Immature natural killer cell (primary cell): ENCODE measurements around the gene SLC26A3. TPM values are rescaled to one million over a fixed set of nuclear protein-coding genes. Genes with fewer than 3 reads are reported as not detected.

ENCODE experiments used
- DNase-seq, 3 donors: peaks; one replicate each; pipeline ENCODE4 v3.0.0; 2022; ENCODE audit warnings: mixed read lengths in 1 of 3
- H3K27ac Mint-ChIP-seq, 6 donors: one replicate each; pipeline ENCODE4 v1.8.0; 2020; ENCODE audit warnings: mixed read lengths in 6 of 6, mild to moderate bottlenecking in 5 of 6, inconsistent platforms in 4 of 6, moderate library complexity in 3 of 6
- H3K27me3 Mint-ChIP-seq, 3 donors: one replicate each; pipeline ENCODE4 v1.8.0; 2020 to 2021; ENCODE audit warnings: low read depth in 3 of 3, mild to moderate bottlenecking in 3 of 3, mixed read lengths in 3 of 3, moderate library complexity in 3 of 3, inconsistent platforms in 1 of 3
- H3K36me3 Mint-ChIP-seq, 3 donors: one replicate each; pipeline ENCODE4 v1.8.0; 2020; ENCODE audit warnings: mixed read lengths in 3 of 3, inconsistent platforms in 2 of 3, mild to moderate bottlenecking in 2 of 3
- H3K4me1 Mint-ChIP-seq, 2 donors: one replicate each; pipeline ENCODE4 v1.8.0; 2020; ENCODE audit warnings: inconsistent platforms in 2 of 2, mild to moderate bottlenecking in 2 of 2, mixed read lengths in 2 of 2, moderate library complexity in 1 of 2
- H3K4me3 Mint-ChIP-seq, 5 donors: one replicate each; pipeline ENCODE4 v1.8.0; 2020; ENCODE audit warnings: mild to moderate bottlenecking in 5 of 5, mixed read lengths in 5 of 5, inconsistent platforms in 3 of 5, moderate library complexity in 3 of 5
- H3K9me3 Mint-ChIP-seq, 6 donors: one replicate each; pipeline ENCODE4 v1.8.0; 2020; ENCODE audit warnings: mild to moderate bottlenecking in 6 of 6, mixed read lengths in 6 of 6, inconsistent platforms in 4 of 6, moderate library complexity in 3 of 6
- polyA plus RNA-seq, 3 donors: library from polyadenylated mRNA; unstranded; fragments of 300-500 nt; fragmentation: Illumina TruSeq; gene quantifications; one replicate each; pipeline ENCODE4 v1.2.3, GENCODE V29; 2021

Gene SLC26A3
- polyA plus RNA-seq, 3 donors from 2014 or later = not detected

GRCh38 chr7:107758667-107759066 is 44.4 kb downstream of the SLC26A3 start:
- Mint-ChIP-seq H3K27me3 (peaks cover 0 to 3% (median 0%) of the 10 kb centered on the region in 3 donors), H3K4me1 (peaks cover 0 to 4% of the 10 kb centered on the region in 2 donors), H3K4me3 (no peak overlapping the region), H3K9me3 (no peaks in the 10 kb centered on the region), H3K27ac (peak overlapping the region in 3 of 6 donors; percentile 4 to 27 (median 19)), H3K36me3 (peaks cover 11 to 25% (median 23%) of the 10 kb centered on the region in 3 donors)
- DNase-seq = no peak

- no peaks in the 10 kb centered on the region for H3K9me3 Mint-ChIP-seq
- peaks cover 0 to 3% (median 0%) of the 10 kb centered on the region in 3 donors for H3K27me3 Mint-ChIP-seq
- DNase-seq = no peak
- H3K27ac Mint-ChIP-seq = peak overlapping the region in 2 of 6 donors; percentile 34 to 49
- H3K36me3 Mint-ChIP-seq = peaks cover 17 to 51% (median 42%) of the 10 kb centered on the region in 3 donors
- H3K4me3 Mint-ChIP-seq = no peak overlapping the region
- peaks cover 6 to 24% of the 10 kb centered on the region in 2 donors for H3K4me1 Mint-ChIP-seq
These were observed 48.4 kb downstream of the SLC26A3 start for GRCh38 chr7:107754642-107755041.

- Mint-ChIP-seq H3K27ac (peak overlapping the region in 1 of 6 donors; percentile 35), H3K4me3 (no peak overlapping the region)
These were observed 51.9 kb downstream of the SLC26A3 start for GRCh38 chr7:107751113-107751512.

GRCh38 chr7:107746006-107746405 is 57.0 kb downstream of the SLC26A3 start:
- peaks cover 8 to 15% (median 13%) of the 10 kb centered on the region in 3 donors for H3K27me3 Mint-ChIP-seq
- H3K4me3 Mint-ChIP-seq = peak overlapping the region; percentile 63 to 100 (median 99)
- H3K27ac Mint-ChIP-seq = peak overlapping the region; percentile 37 to 100 (median 83)
- H3K4me1 Mint-ChIP-seq = peaks cover 46 to 73% of the 10 kb centered on the region in 2 donors
- H3K9me3 Mint-ChIP-seq = no peaks in the 10 kb centered on the region
- no peak for DNase-seq
- peaks cover 6 to 7% (median 7%) of the 10 kb centered on the region in 3 donors for H3K36me3 Mint-ChIP-seq

More at GRCh38 chr7:107751113-107751512, 51.9 kb downstream of the SLC26A3 start:
- Mint-ChIP-seq H3K36me3 (peaks cover 6 to 31% (median 25%) of the 10 kb centered on the region in 3 donors), H3K4me1 (peaks cover 21 to 55% of the 10 kb centered on the region in 2 donors), H3K27me3 (no peaks in the 10 kb centered on the region), H3K9me3 (no peaks in the 10 kb centered on the region)
- DNase-seq = no peak

GRCh38 chr7:107744345-107744750 is 58.7 kb downstream of the SLC26A3 start:
- H3K9me3 Mint-ChIP-seq = no peaks in the 10 kb centered on the region
- peaks cover 8 to 15% (median 13%) of the 10 kb centered on the region in 3 donors for H3K27me3 Mint-ChIP-seq
- DNase-seq = no peak
- H3K27ac Mint-ChIP-seq = peak overlapping the region; percentile 97 to 100 (median 100)
- peaks cover 46 to 66% of the 10 kb centered on the region in 2 donors for H3K4me1 Mint-ChIP-seq
- H3K4me3 Mint-ChIP-seq = peak overlapping the region; percentile 94 to 100 (median 99)
- H3K36me3 Mint-ChIP-seq = no peaks in the 10 kb centered on the region

GRCh38 chr7:107743567-107744344 is 59.3 kb downstream of the SLC26A3 start, which contains the start of gene CBLL1:
Gene CBLL1 (plus strand): TSS chr7:107744142. CDS start chr7:107744164, 22 bp downstream.
- Mint-ChIP-seq H3K36me3 (no peaks in the 10 kb centered on the region), H3K9me3 (no peaks in the 10 kb centered on the region), H3K4me1 (peaks cover 44 to 61% of the 10 kb centered on the region in 2 donors), H3K27ac (peak within 1 kb of the TSS; percentile 97 to 100 (median 100)), H3K27me3 (peaks cover 8 to 15% (median 14%) of the 10 kb centered on the region in 3 donors), H3K4me3 (peak within 1 kb of the TSS; percentile 94 to 100 (median 99))
- peak; percentile 97 for DNase-seq

GRCh38 chr7:107742678-107743566 is 60.1 kb downstream of the SLC26A3 start:
- peaks cover 41 to 52% of the 10 kb centered on the region in 2 donors for H3K4me1 Mint-ChIP-seq

GRCh38 chr7:107728276-107728675 is 74.7 kb downstream of the SLC26A3 start:
- Mint-ChIP-seq H3K4me1 (no peaks in the 10 kb centered on the region), H3K27ac (no peak overlapping the region), H3K4me3 (no peak overlapping the region), H3K36me3 (no peaks in the 10 kb centered on the region), H3K9me3 (no peaks in the 10 kb centered on the region), H3K27me3 (peaks cover 0 to 8% (median 4%) of the 10 kb centered on the region in 3 donors)
- DNase-seq = no peak

More at GRCh38 chr7:107742678-107743566, 60.1 kb downstream of the SLC26A3 start:
- DNase-seq = no peak
- peak overlapping the region; percentile 94 to 100 (median 99) for H3K4me3 Mint-ChIP-seq
- peaks cover 8 to 17% (median 15%) of the 10 kb centered on the region in 3 donors for H3K27me3 Mint-ChIP-seq
- H3K36me3 Mint-ChIP-seq = no peaks in the 10 kb centered on the region
- no peaks in the 10 kb centered on the region for H3K9me3 Mint-ChIP-seq
- peak overlapping the region; percentile 97 to 100 (median 100) for H3K27ac Mint-ChIP-seq

GRCh38 chr7:107726356-107727130 is 76.5 kb downstream of the SLC26A3 start:
- Mint-ChIP-seq H3K4me3 (no peak overlapping the region), H3K36me3 (no peaks in the 10 kb centered on the region), H3K27me3 (peaks cover 0 to 8% (median 4%) of the 10 kb centered on the region in 3 donors), H3K9me3 (no peaks in the 10 kb centered on the region), H3K27ac (no peak overlapping the region), H3K4me1 (no peaks in the 10 kb centered on the region)
- no peak for DNase-seq

GRCh38 chr7:107725138-107725740 is 77.8 kb downstream of the SLC26A3 start:
- no peak overlapping the region for H3K4me3 Mint-ChIP-seq
- peaks cover 0 to 8% (median 4%) of the 10 kb centered on the region in 3 donors for H3K27me3 Mint-ChIP-seq
- peak in 2 of 3 donors; percentile 26 to 30 for DNase-seq
- no peaks in the 10 kb centered on the region for H3K36me3 Mint-ChIP-seq
- H3K27ac Mint-ChIP-seq = no peak overlapping the region
- H3K9me3 Mint-ChIP-seq = no peaks in the 10 kb centered on the region
- no peaks in the 10 kb centered on the region for H3K4me1 Mint-ChIP-seq

GRCh38 chr7:107723255-107723654 is 79.8 kb downstream of the SLC26A3 start:
- Mint-ChIP-seq H3K4me3 (no peak overlapping the region), H3K27me3 (peaks cover 0 to 9% (median 4%) of the 10 kb centered on the region in 3 donors), H3K27ac (no peak overlapping the region), H3K36me3 (no peaks in the 10 kb centered on the region), H3K4me1 (no peaks in the 10 kb centered on the region), H3K9me3 (no peaks in the 10 kb centered on the region)
- no peak for DNase-seq

- no peak overlapping the region for H3K27ac Mint-ChIP-seq
- no peaks in the 10 kb centered on the region for H3K9me3 Mint-ChIP-seq
- H3K4me3 Mint-ChIP-seq = no peak overlapping the region
- no peak for DNase-seq
- H3K4me1 Mint-ChIP-seq = no peaks in the 10 kb centered on the region
- peaks cover 0 to 3% (median 0%) of the 10 kb centered on the region in 3 donors for H3K27me3 Mint-ChIP-seq
- no peaks in the 10 kb centered on the region for H3K36me3 Mint-ChIP-seq
These were observed 81.7 kb downstream of the SLC26A3 start for GRCh38 chr7:107721286-107721685.
